GM18520 (cell line): Measurements from ENCODE around the gene CNOT11.
"Not testable (repeated sequence)": the region's sequence is repeated elsewhere in the genome, so short reads cannot be mapped to it uniquely, and the experiment has no call there.

ENCODE experiments used
- ATAC-seq: cut with Tn5 transposase; IDR thresholded peaks from one replicate; pipeline ENCODE4 v1.9.1; 2021; ENCODE audit not compliant: unreplicated experiment

The CNOT11 gene

GRCh38 chr2:101307950-101308431 lies 55.3 kb downstream of the CNOT11 start:
- peak; percentile 4 for ATAC-seq

GRCh38 chr2:101308432-101309210 lies 55.9 kb downstream of the CNOT11 start, which contains the start of gene RNF149:
Gene RNF149, minus strand, starts transcription at chr2:101308701. Its CDS starts 113 bp downstream, at chr2:101308588.
- peak; percentile 41 for ATAC-seq

GRCh38 chr2:101310090-101310833 lies 57.6 kb downstream of the CNOT11 start:
- ATAC-seq = no peak

- ATAC-seq = no peak
These were observed 58.4 kb downstream of the CNOT11 start for GRCh38 chr2:101310834-101311695.

- ATAC-seq = no peak
These were observed 59.0 kb downstream of the CNOT11 start for GRCh38 chr2:101311696-101312017.

DNA sequence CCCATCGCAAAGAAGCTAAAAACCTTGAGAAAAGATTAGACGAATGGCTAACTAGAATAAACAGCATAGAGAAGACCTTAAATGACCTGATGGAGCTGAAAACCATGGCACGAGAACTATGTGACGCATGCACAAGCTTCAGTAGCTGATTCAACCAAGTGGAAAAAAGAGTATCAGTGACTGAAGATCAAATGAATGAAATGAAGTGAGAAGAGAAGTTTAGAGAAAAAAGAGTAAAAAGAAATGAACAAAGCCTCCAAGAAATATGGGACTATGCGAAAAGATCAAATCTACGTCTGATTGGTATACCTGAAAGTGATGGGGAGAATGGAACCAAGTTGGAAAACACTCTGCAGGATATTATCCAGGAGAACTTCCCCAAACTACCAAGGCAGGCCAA lies 63.9 kb downstream of the CNOT11 start:
- not testable (repeated sequence) for ATAC-seq
